ENCODE results near the gene SMTNL2.

GRCh38 chr17:4559139-4559791 lies 25.1 kb upstream of the SMTNL2 start:
- no peak for TF ChIP-seq CTCF (IDR thresholded peaks at IDR 0.05)
- TF ChIP-seq POLR2AphosphoS5 (IDR thresholded peaks at IDR 0.05): no peak
- no peak for TF ChIP-seq EP300 (IDR thresholded peaks at IDR 0.05)
- TF ChIP-seq POLR2A (IDR thresholded peaks at IDR 0.05; ENCODE audit: low read depth): no peak
